Measurements from ENCODE around the gene DMBT1.

DMBT1 gene

DNA sequence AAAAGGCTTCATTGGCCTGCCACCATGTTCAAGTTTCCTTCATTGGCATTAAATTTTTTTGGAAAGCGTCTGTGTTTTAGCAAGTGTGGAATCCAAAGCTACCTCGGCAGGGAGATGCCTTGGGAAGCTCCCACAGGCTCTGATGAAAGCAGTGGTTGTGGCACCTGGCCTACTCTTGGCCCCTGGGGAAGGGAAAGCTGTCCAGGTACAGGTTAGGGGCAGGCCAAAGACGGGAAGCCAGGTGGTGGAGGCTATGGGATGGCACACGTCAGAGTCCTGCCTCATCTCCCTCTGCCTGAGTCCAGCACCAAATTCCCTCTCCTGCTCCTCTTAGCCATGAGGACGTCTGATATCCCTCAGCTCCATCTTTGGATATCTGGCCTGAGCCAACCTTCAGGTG lies 89.3 kb downstream of the DMBT1 start:
- H3K4me3 ChIP-seq (ENCODE audit: low read depth, low read length), result no peak overlapping the region
- no peak for TF ChIP-seq CTCF (IDR thresholded peaks at IDR 0.05; ENCODE audit: low read depth, low read length, missing control alignments)
- no peak for DNase-seq (ENCODE audit: low read depth)

GRCh38 chr10:122650331-122650730 lies 89.8 kb downstream of the DMBT1 start:
- H3K4me3 ChIP-seq (ENCODE audit: low read depth, low read length), result no peak overlapping the region
- TF ChIP-seq CTCF (IDR thresholded peaks at IDR 0.05; ENCODE audit: low read depth, low read length, missing control alignments), result no peak
- DNase-seq (ENCODE audit: low read depth), result no peak

- H3K4me3 ChIP-seq (ENCODE audit: low read depth, low read length), result no peak overlapping the region
- DNase-seq (ENCODE audit: low read depth), result no peak
Measured at GRCh38 chr10:122655524-122656307, 95.2 kb downstream of the DMBT1 start.

DNA sequence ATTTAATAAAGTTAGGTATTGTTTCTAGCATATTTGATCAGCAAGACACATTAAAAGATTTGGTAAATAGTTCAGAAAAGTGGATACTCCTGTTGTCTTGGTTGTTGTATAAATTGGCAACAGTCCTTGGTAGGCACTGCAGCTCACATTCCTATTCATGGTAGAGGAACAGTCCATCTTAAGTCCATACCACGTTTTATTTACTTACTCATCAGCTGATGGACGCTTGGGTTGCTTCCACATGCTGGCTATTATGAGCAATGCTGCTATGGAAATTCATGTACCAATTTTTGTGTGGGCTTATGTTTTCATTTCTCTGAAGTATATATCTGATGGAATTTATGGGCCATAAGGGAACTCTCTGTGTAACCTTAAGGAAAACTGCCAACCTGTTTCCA lies 95.8 kb downstream of the DMBT1 start:
- DNase-seq (ENCODE audit: low read depth), result no peak
- no peak for TF ChIP-seq CTCF (IDR thresholded peaks at IDR 0.05; ENCODE audit: low read depth, low read length, missing control alignments)
- H3K4me3 ChIP-seq (ENCODE audit: low read depth, low read length), result no peak overlapping the region

More at GRCh38 chr10:122655524-122656307, 95.2 kb downstream of the DMBT1 start:
- TF ChIP-seq CTCF (IDR thresholded peaks at IDR 0.05; ENCODE audit: low read depth, low read length, missing control alignments), result no peak

GRCh38 chr10:122656741-122657140 lies 96.2 kb downstream of the DMBT1 start:
- no peak for DNase-seq (ENCODE audit: low read depth)
- no peak for TF ChIP-seq CTCF (IDR thresholded peaks at IDR 0.05; ENCODE audit: low read depth, low read length, missing control alignments)
- H3K4me3 ChIP-seq (ENCODE audit: low read depth, low read length), result no peak overlapping the region

DNA sequence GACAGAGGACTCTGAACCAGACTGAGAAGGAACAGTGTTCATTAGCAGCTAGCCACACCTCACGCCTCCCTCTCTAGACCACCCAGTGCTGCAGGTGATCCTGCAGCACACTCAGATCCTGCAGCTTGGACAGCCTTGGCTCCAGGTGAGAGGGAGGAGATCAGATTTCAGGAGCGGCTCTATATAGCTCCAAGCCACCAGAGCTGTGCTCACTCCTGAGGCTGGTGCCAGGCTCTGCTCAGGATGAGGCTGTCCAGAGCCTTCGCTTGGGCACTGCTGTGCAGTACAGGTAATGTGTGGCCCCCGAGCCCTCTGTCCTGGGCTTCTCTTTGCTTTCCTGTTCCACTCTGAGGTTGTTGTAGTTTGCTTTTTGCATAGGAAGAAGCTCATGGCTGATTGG lies 96.7 kb downstream of the DMBT1 start:
- DNase-seq (ENCODE audit: low read depth), result no peak
- no peak for TF ChIP-seq CTCF (IDR thresholded peaks at IDR 0.05; ENCODE audit: low read depth, low read length, missing control alignments)
- H3K4me3 ChIP-seq (ENCODE audit: low read depth, low read length), result no peak overlapping the region

DNA sequence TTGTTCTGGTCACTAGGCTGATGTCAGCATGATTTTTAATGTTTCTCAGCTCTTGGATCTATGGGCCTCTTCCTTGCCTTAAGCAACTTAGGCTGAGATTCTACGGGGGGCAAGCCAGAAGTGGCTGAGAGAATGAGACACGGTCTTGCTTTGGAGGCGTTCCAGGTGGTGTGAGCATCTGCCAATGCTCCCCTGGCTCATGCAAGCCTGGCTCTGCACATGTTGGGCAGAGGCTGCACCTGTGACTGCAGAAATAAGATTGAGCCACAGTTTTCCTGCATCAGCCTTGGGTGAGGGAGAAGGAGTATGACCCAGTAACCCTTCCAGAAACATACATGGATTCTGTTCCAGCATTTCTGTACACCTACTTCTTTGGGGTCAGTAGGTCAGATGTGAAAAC lies 97.2 kb downstream of the DMBT1 start:
- no peak for DNase-seq (ENCODE audit: low read depth)
- no peak for TF ChIP-seq CTCF (IDR thresholded peaks at IDR 0.05; ENCODE audit: low read depth, low read length, missing control alignments)
- H3K4me3 ChIP-seq (ENCODE audit: low read depth, low read length), result no peak overlapping the region
